Activated CD4-positive, alpha-beta T cell treated with anti-CD3 and anti-CD28 coated beads, Interleukin-2, amount 10 ng/mL, durations not matched to agents 24 days and 14 days (primary cell): ENCODE results near the gene OR1N1. TPM values are rescaled to one million over a fixed set of nuclear protein-coding genes. Genes with fewer than 3 reads are reported as not detected.
"Not testable (repeated sequence)": the region's sequence is repeated elsewhere in the genome, so short reads cannot be mapped to it uniquely, and the experiment has no call there.

Experiments
- DNase-seq: peaks from one replicate; pipeline ENCODE4 v3.0.0; 2022
- H3K27ac Mint-ChIP-seq: one replicate; pipeline ENCODE4 v1.8.0; 2022; ENCODE audit warnings: mild to moderate bottlenecking, mixed read lengths
- H3K27me3 Mint-ChIP-seq: one replicate; pipeline ENCODE4 v1.8.0; 2022; ENCODE audit warnings: mixed read lengths
- H3K36me3 Mint-ChIP-seq: one replicate; pipeline ENCODE4 v1.8.0; 2022; ENCODE audit warnings: low read depth, mild to moderate bottlenecking, mixed read lengths
- H3K4me1 Mint-ChIP-seq: one replicate; pipeline ENCODE4 v1.8.0; 2021; ENCODE audit warnings: mixed read lengths
- H3K4me3 Mint-ChIP-seq: one replicate; pipeline ENCODE4 v1.8.0; 2022; ENCODE audit warnings: mild to moderate bottlenecking, moderate library complexity, mixed read lengths
- H3K9me3 Mint-ChIP-seq: one replicate; pipeline ENCODE4 v1.8.0; 2021; ENCODE audit warnings: mixed read lengths
- intact Hi-C: fragments of 100-400 bp; cut with micrococcal nuclease; formaldehyde crosslinking; loops from one replicate; pipeline ENCODE4 v1.15.1; 2023
- total RNA-seq: library from RNA; stranded (reverse); gene quantifications from 2 replicates; pipeline ENCODE4 v1.2.3, GENCODE V29; 2022

The OR1N1 gene
- not detected in 2 replicates for total RNA-seq

DNA sequence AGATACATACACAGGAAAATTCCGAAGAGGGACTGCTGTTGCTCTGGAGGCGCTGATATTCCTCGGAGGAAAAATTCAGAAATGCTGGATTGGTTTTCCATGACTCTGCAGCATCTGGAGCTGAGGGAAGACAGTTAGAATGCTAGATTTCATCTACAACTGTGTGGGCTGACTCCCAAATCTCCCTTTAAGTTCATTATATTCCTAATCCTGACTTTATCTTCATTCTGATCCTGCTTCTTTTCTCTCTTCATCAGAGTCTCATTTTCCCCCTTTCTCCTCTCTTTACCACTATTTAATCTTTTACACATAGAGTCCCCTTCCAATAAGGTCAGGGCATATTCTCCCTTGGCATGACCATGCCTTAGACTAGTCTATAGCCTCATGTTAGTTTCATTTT, at the start of gene OR1N1:
OR1N1 (minus strand) TSS at position 101 of the 400 bp plus-strand sequence; CDS start at position 101, 0 bp downstream.
- Mint-ChIP-seq H3K36me3 (no peaks in the 10 kb centered on the region), H3K4me1 (no peaks in the 10 kb centered on the region), H3K4me3 (no peak within 1 kb of the TSS), H3K9me3 (no peaks in the 10 kb centered on the region), H3K27ac (no peak within 1 kb of the TSS), H3K27me3 (no peaks in the 10 kb centered on the region)
- no peak for DNase-seq
- intact Hi-C loops = no loop called here

- Mint-ChIP-seq H3K27me3 (peaks cover 2% of the 10 kb centered on the region), H3K9me3 (peaks cover 4% of the 10 kb centered on the region), H3K27ac (no peak overlapping the region), H3K4me3 (no peak overlapping the region), H3K36me3 (no peaks in the 10 kb centered on the region), H3K4me1 (peaks cover 8% of the 10 kb centered on the region)
- intact Hi-C loops = no loop called here
- no peak for DNase-seq
Measured at GRCh38 chr9:122572456-122572855, 45.4 kb upstream of the OR1N1 start.

DNA sequence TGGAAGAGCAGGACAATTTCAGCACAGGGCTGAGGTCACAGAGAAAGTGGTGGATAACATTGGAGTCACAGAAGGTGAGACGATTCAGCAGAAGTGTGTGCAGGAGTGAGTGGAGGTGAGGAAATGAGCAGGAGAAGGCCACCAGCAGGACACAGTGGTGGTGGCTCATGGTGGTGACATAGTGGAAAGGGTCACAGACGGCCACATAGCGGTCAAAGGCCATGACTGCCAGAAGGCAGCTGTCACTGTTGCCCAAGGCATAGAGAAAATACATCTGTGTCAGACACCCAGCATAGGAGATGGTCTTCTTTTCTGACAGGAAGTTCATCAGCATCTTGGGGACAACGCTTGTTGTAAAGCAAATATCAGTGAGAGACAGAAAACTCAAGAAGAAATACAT, 40.8 kb upstream of the OR1N1 start:
- H3K27ac Mint-ChIP-seq = no peak overlapping the region
- H3K27me3 Mint-ChIP-seq = no peaks in the 10 kb centered on the region
- H3K36me3 Mint-ChIP-seq = no peaks in the 10 kb centered on the region

DNA sequence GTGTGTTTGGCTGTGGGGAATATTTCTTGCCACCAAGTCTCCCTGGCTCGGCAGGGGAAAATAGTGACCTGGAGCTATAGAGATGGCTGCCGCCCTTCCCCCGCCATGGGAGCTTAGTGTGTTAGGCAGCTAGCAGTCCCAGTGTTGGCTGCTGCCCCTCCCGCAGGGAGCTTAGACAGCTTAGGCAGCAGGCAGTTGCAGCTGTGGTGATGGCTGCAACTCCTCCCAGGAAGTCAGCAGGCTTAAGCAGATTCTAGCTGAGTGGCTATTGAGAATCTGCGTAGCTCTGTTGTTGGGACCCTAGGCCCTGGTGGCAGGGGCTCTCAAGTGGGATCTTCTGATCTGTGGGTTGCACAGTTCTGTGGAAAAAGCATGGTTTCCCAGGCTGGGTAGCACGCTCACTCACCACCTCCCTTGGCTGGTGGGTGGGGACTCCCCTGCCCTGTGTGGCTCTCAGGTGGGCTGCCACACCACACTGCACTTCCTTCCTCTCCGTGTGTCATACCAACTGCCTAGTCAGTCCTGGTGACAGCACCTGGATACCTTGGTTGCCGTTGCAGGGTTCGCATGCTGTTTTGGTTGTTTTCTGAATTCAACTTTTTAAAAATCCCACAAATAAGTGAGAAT, 35.2 kb upstream of the OR1N1 start:
- intact Hi-C loops = no loop called here
- peaks cover 3% of the 10 kb centered on the region for H3K4me1 Mint-ChIP-seq
- no peaks in the 10 kb centered on the region for H3K36me3 Mint-ChIP-seq
- peaks cover 5% of the 10 kb centered on the region for H3K27me3 Mint-ChIP-seq
- peak; percentile 58 for DNase-seq
- no peak overlapping the region for H3K27ac Mint-ChIP-seq
- peaks cover 9% of the 10 kb centered on the region for H3K9me3 Mint-ChIP-seq
- H3K4me3 Mint-ChIP-seq = no peak overlapping the region

More for the DNA sequence above, 40.8 kb upstream of the OR1N1 start:
- intact Hi-C loops = no loop called here
- peak; percentile 42 for DNase-seq
- Mint-ChIP-seq H3K4me1 (peaks cover 7% of the 10 kb centered on the region), H3K9me3 (peaks cover 8% of the 10 kb centered on the region), H3K4me3 (no peak overlapping the region)

DNA sequence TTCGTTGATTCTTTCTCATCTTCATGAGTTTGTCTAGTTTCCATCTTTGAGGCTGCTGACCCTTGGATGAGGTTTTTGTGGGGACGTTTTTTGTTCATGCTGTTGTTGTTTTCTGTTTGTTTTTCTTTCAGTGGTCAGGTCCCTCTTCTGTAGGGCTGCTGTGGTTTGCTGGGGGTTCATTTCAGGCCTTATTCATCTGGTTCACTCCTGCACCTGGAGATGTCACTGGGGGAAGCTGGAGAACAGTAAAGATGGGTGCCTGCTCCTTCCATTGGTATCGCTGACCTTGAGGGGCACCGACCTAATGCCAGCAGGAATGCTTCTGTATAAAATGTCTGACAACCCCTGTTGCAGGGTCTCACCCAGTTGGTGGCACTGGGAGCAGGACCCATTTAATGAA, 34.4 kb upstream of the OR1N1 start:
- no peak for DNase-seq
- H3K4me1 Mint-ChIP-seq = peaks cover 3% of the 10 kb centered on the region
- no peak overlapping the region for H3K27ac Mint-ChIP-seq
- intact Hi-C loops = no loop called here
- H3K4me3 Mint-ChIP-seq = no peak overlapping the region
- no peaks in the 10 kb centered on the region for H3K36me3 Mint-ChIP-seq
- peaks cover 9% of the 10 kb centered on the region for H3K9me3 Mint-ChIP-seq
- peaks cover 5% of the 10 kb centered on the region for H3K27me3 Mint-ChIP-seq

DNA sequence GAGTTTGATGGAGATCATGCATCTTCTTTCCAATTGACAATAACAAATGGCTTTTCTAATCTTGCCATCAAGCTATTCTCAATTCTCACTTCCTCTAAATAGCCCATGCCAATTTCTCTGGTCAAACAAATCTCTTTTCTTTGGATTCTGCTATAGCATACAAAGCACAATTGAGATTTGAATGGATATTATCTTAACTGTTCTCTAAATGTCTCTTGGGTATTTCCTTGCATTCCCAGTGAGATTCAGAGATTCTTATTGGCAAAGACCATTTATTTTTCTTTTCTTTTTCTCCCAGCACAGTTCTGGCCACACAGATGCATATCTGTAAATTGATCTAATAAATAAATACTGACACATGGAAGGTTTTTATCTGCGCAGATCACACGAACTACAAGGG, 25.7 kb upstream of the OR1N1 start, which contains the start of gene OR1N2:
OR1N2 (plus strand) TSS at position 301 of the 400 bp plus-strand sequence. CDS start 100 bp downstream, outside the sequence.
- Mint-ChIP-seq H3K9me3 (no peaks in the 10 kb centered on the region), H3K27ac (no peak within 1 kb of the TSS), H3K27me3 (peaks cover 15% of the 10 kb centered on the region), H3K4me1 (no peaks in the 10 kb centered on the region), H3K36me3 (no peaks in the 10 kb centered on the region), H3K4me3 (no peak within 1 kb of the TSS)
- DNase-seq = no peak
- intact Hi-C loops = no loop called here

DNA sequence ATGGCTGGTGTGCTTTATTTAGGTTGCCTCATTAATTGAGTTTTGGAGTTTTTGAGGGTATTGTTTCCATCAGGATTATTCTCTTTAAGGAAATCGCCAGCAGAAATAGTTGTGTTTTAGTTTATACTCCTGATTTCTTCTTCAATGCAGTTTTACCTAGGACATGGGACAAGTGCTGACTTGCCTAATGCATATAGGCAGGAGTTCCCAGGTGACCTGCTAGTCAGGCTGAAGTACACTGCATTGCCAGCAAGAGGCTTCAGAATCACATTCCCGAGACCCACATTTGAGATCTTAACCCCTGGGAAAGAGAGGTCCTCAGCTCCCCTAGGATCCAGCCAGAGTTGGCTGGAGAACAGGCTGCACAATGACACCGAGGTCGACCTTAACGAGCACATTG, 24.3 kb upstream of the OR1N1 start:
- H3K27ac Mint-ChIP-seq = no peak overlapping the region
- no peak overlapping the region for H3K4me3 Mint-ChIP-seq
- intact Hi-C loops = no loop called here
- H3K27me3 Mint-ChIP-seq = peaks cover 14% of the 10 kb centered on the region
- H3K9me3 Mint-ChIP-seq = no peaks in the 10 kb centered on the region
- H3K4me1 Mint-ChIP-seq = no peaks in the 10 kb centered on the region
- no peaks in the 10 kb centered on the region for H3K36me3 Mint-ChIP-seq
- DNase-seq = no peak

DNA sequence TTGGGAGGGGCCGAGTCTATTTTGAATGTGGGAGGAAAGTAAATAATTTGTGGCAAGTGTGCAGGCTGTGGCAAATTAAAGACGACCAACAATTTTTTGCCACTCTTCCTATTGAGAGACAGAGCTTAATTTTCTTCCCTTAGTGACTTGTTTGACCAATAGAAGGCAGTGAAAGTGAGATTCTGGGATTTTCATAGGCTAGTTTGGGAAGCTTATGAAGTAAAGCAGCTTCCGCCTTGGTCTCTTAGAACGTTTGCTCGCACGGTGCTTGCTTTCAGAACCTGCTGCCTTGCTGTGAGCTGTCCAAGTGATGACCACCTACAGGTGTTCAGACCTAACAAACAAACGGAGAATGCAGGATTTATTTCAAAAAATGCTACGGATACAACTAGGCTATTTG, 19.1 kb upstream of the OR1N1 start:
- intact Hi-C loops = no loop called here
- Mint-ChIP-seq H3K4me3 (no peak overlapping the region), H3K27ac (no peak overlapping the region), H3K4me1 (no peaks in the 10 kb centered on the region), H3K27me3 (peaks cover 4% of the 10 kb centered on the region), H3K36me3 (no peaks in the 10 kb centered on the region), H3K9me3 (no peaks in the 10 kb centered on the region)
- DNase-seq = no peak

- Mint-ChIP-seq H3K27ac (no peak overlapping the region), H3K9me3 (peaks cover 6% of the 10 kb centered on the region)
Measured at GRCh38 chr9:122538757-122539156, 11.7 kb upstream of the OR1N1 start.

GRCh38 chr9:122537066-122537465, 10.0 kb upstream of the OR1N1 start:
- H3K27ac Mint-ChIP-seq, H3K9me3 Mint-ChIP-seq, intact Hi-C loops, H3K36me3 Mint-ChIP-seq, DNase-seq, H3K4me3 Mint-ChIP-seq, H3K4me1 Mint-ChIP-seq, H3K27me3 Mint-ChIP-seq: not testable (repeated sequence)

More at GRCh38 chr9:122538757-122539156, 11.7 kb upstream of the OR1N1 start:
- intact Hi-C loops = no loop called here
- Mint-ChIP-seq H3K36me3 (no peaks in the 10 kb centered on the region), H3K4me3 (no peak overlapping the region), H3K27me3 (peaks cover 2% of the 10 kb centered on the region), H3K4me1 (no peaks in the 10 kb centered on the region)
- no peak for DNase-seq

GRCh38 chr9:122536134-122536533, 9.0 kb upstream of the OR1N1 start:
- Mint-ChIP-seq H3K27ac (no peak overlapping the region), H3K4me3 (no peak overlapping the region), H3K36me3 (no peaks in the 10 kb centered on the region), H3K9me3 (peaks cover 6% of the 10 kb centered on the region), H3K4me1 (no peaks in the 10 kb centered on the region), H3K27me3 (no peaks in the 10 kb centered on the region)
- intact Hi-C loops = no loop called here
- DNase-seq = no peak

DNA sequence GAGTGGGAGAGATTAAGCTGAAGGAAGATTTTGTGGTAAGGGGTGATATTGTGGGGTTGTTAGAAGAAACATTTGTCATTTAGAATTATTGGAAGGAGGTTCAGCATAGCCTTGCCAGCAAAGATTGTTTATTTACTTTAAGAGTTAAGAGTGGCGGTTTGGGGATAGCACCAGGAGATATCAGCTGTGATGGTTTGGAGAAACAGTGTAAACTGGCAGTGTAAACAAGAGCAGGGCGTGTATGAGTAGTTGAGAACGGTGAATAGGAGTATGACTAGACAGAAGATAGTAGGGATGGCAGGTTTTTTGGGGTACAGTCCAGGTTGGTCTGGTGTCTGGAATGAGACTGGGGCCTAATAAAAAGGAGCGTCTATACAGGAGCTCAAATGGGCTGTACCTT, 4.1 kb upstream of the OR1N1 start:
- H3K27ac Mint-ChIP-seq, H3K4me1 Mint-ChIP-seq, H3K4me3 Mint-ChIP-seq, DNase-seq, H3K27me3 Mint-ChIP-seq, H3K36me3 Mint-ChIP-seq, H3K9me3 Mint-ChIP-seq, intact Hi-C loops: not testable (repeated sequence)

GRCh38 chr9:122526602-122527001, 491 bp downstream of the OR1N1 start:
- H3K4me3 Mint-ChIP-seq = no peak overlapping the region
- H3K27ac Mint-ChIP-seq = no peak overlapping the region
- intact Hi-C loops = no loop called here
- no peaks in the 10 kb centered on the region for H3K9me3 Mint-ChIP-seq
- no peaks in the 10 kb centered on the region for H3K4me1 Mint-ChIP-seq
- no peak for DNase-seq
- no peaks in the 10 kb centered on the region for H3K27me3 Mint-ChIP-seq
- H3K36me3 Mint-ChIP-seq = no peaks in the 10 kb centered on the region

DNA sequence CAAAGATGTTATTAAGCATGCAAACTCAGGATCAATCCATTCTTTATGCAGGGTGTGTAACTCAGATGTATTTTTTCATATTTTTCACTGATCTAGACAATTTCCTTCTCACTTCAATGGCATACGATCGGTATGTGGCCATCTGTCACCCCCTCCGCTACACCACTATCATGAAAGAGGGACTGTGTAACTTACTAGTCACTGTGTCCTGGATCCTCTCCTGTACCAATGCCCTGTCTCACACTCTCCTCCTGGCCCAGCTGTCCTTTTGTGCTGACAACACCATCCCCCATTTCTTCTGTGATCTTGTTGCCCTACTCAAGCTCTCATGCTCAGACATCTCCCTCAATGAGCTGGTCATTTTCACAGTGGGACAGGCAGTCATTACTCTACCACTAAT, 7.7 kb downstream of the OR1N1 start:
- H3K9me3 Mint-ChIP-seq = no peaks in the 10 kb centered on the region
- peaks cover 2% of the 10 kb centered on the region for H3K27me3 Mint-ChIP-seq
- no peak overlapping the region for H3K4me3 Mint-ChIP-seq
- no peak overlapping the region for H3K27ac Mint-ChIP-seq
- intact Hi-C loops = no loop called here
- no peaks in the 10 kb centered on the region for H3K4me1 Mint-ChIP-seq
- no peak for DNase-seq
- no peaks in the 10 kb centered on the region for H3K36me3 Mint-ChIP-seq

DNA sequence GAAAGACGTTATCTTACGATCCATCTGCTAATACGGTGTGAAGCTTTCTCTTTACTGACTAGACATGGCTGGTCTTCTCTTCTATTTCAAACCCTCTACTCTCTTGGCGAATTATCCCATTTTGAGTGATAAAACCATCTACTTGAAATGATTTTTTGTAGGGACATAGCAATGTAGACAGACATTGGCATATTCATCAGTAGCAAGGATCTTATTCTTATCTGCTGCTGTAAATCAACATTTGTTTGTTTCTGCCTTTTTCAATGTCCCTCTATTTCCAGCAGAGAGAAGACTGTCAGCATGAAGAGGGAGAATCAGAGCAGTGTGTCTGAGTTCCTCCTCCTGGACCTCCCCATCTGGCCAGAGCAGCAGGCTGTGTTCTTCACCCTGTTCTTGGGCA, 8.3 kb downstream of the OR1N1 start, which contains the start of gene OR1J4:
OR1J4 (plus strand) TSS at position 301 of the 400 bp plus-strand sequence; CDS start at position 301, 0 bp downstream.
- Mint-ChIP-seq H3K27ac (no peak within 1 kb of the TSS), H3K9me3 (no peaks in the 10 kb centered on the region), H3K27me3 (peaks cover 5% of the 10 kb centered on the region), H3K4me1 (no peaks in the 10 kb centered on the region), H3K4me3 (no peak within 1 kb of the TSS), H3K36me3 (no peaks in the 10 kb centered on the region)
- intact Hi-C loops = no loop called here
- no peak for DNase-seq
